ENCODE data around the gene GPATCH8. TPM values are rescaled to one million over a fixed set of nuclear protein-coding genes. Genes with fewer than 3 reads are reported as not detected.

The GPATCH8 gene
- total and polyA plus RNA-seq, 7 experiments from 2014 or later = 40.2 to 88.5 (median 67.6) TPM

GRCh38 chr17:44384281-44384822 lies 118.9 kb downstream of the GPATCH8 start:
- Mint-ChIP-seq H3K4me1 (peaks cover 5 to 12% (median 7%) of the 10 kb centered on the region in 7 donors), H3K4me3 (peak overlapping the region in 9 of 10 donors; percentile 53 to 83 (median 71)), H3K9me3 (peaks cover 0 to 3% (median 0%) of the 10 kb centered on the region in 11 donors), H3K27ac (peak overlapping the region in 1 of 9 donors; percentile 23), H3K36me3 (peaks cover 0 to 3% (median 0%) of the 10 kb centered on the region in 5 donors), H3K27me3 (peaks cover 4 to 31% (median 10%) of the 10 kb centered on the region in 5 donors)
- intact Hi-C loops (cut with micrococcal nuclease) = loop anchor here in 1 of 2 donors (2.0 kb wide), 1 partner anchor 40 kb away; the partner anchor contains the start of gene GRN
- no peak for ATAC-seq
- Histone ChIP-seq H3K9me3 (ENCODE audit: control insufficient read depth in 2 of 3, low read length in 3 of 3) (no peaks in the 10 kb centered on the region), H3K36me3 (ENCODE audit: control insufficient read depth in 2 of 3, insufficient read depth in 3 of 3, low read length in 3 of 3) (no peaks in the 10 kb centered on the region), H3K4me1 (ENCODE audit: control insufficient read depth in 2 of 2, insufficient read depth in 2 of 2, low read length in 2 of 2) (peaks cover 4 to 7% of the 10 kb centered on the region in 2 donors), H3K4me3 (ENCODE audit: low read length) (no peak overlapping the region), H3K27ac (ENCODE audit: low read depth, low read length) (no peak overlapping the region), H3K27me3 (ENCODE audit: control insufficient read depth in 2 of 2, insufficient read depth in 2 of 2, low read length in 2 of 2) (no peaks in the 10 kb centered on the region)
- POLR2A ChIA-PET = interaction anchor here (1.0 kb wide), 1 partner anchor 900 kb away, joined by 3 read pairs; the partner anchor contains the start of gene DHX8
- DNase-seq = no peak
- CTCF ChIA-PET = no interaction called here

GRCh38 chr17:44383861-44384260 lies 119.3 kb downstream of the GPATCH8 start:
- CTCF ChIA-PET = no interaction called here

GRCh38 chr17:44383363-44383762 lies 119.8 kb downstream of the GPATCH8 start:
- Mint-ChIP-seq H3K4me3 (peak overlapping the region in 2 of 10 donors; percentile 9 to 17), H3K27ac (peak overlapping the region in 1 of 9 donors; percentile 23), H3K4me1 (peaks cover 5 to 12% (median 7%) of the 10 kb centered on the region in 7 donors), H3K27me3 (peaks cover 4 to 31% (median 5%) of the 10 kb centered on the region in 5 donors), H3K9me3 (peaks cover 0 to 3% (median 0%) of the 10 kb centered on the region in 11 donors), H3K36me3 (peaks cover 0 to 1% (median 0%) of the 10 kb centered on the region in 5 donors)
- DNase-seq (no peak), ATAC-seq (no peak)
- Histone ChIP-seq H3K4me3 (ENCODE audit: low read length) (no peak overlapping the region), H3K9me3 (ENCODE audit: control insufficient read depth in 2 of 3, low read length in 3 of 3) (no peaks in the 10 kb centered on the region), H3K4me1 (ENCODE audit: control insufficient read depth in 2 of 2, insufficient read depth in 2 of 2, low read length in 2 of 2) (peaks cover 4 to 7% of the 10 kb centered on the region in 2 donors), H3K27me3 (ENCODE audit: control insufficient read depth in 2 of 2, insufficient read depth in 2 of 2, low read length in 2 of 2) (no peaks in the 10 kb centered on the region), H3K27ac (ENCODE audit: low read depth, low read length) (no peak overlapping the region), H3K36me3 (ENCODE audit: control insufficient read depth in 2 of 3, insufficient read depth in 3 of 3, low read length in 3 of 3) (no peaks in the 10 kb centered on the region)
- ChIA-PET POLR2A (no interaction called here), CTCF (no interaction called here)
- intact Hi-C loops (cut with micrococcal nuclease) = no loop called here

More at GRCh38 chr17:44383861-44384260, 119.3 kb downstream of the GPATCH8 start:
- H3K9me3 ChIP-seq (ENCODE audit: control insufficient read depth in 2 of 3, low read length in 3 of 3) = no peaks in the 10 kb centered on the region
- Mint-ChIP-seq H3K27ac (no peak overlapping the region), H3K9me3 (peaks cover 0 to 3% (median 0%) of the 10 kb centered on the region in 11 donors), H3K27me3 (peaks cover 4 to 31% (median 5%) of the 10 kb centered on the region in 5 donors), H3K4me3 (peak overlapping the region in 1 of 10 donors; percentile 13), H3K36me3 (peaks cover 0 to 2% (median 0%) of the 10 kb centered on the region in 5 donors), H3K4me1 (peaks cover 5 to 12% (median 7%) of the 10 kb centered on the region in 7 donors)
- no peak overlapping the region for H3K27ac ChIP-seq (ENCODE audit: low read depth, low read length)
- no peaks in the 10 kb centered on the region for H3K36me3 ChIP-seq (ENCODE audit: control insufficient read depth in 2 of 3, insufficient read depth in 3 of 3, low read length in 3 of 3)
- no peaks in the 10 kb centered on the region for H3K27me3 ChIP-seq (ENCODE audit: control insufficient read depth in 2 of 2, insufficient read depth in 2 of 2, low read length in 2 of 2)
- ATAC-seq (no peak), DNase-seq (no peak)
- POLR2A ChIA-PET = no interaction called here
- no peak overlapping the region for H3K4me3 ChIP-seq (ENCODE audit: low read length)
- peaks cover 4 to 7% of the 10 kb centered on the region in 2 donors for H3K4me1 ChIP-seq (ENCODE audit: control insufficient read depth in 2 of 2, insufficient read depth in 2 of 2, low read length in 2 of 2)
- intact Hi-C loops (cut with micrococcal nuclease) = loop anchor here in 1 of 2 donors (2.0 kb wide), 1 partner anchor 39 kb away; the partner anchor contains the start of gene GRN

GRCh38 chr17:44382917-44383316 lies 120.3 kb downstream of the GPATCH8 start:
- no peaks in the 10 kb centered on the region for H3K27me3 ChIP-seq (ENCODE audit: control insufficient read depth in 2 of 2, insufficient read depth in 2 of 2, low read length in 2 of 2)
- Mint-ChIP-seq H3K27ac (peak overlapping the region in 1 of 9 donors; percentile 23), H3K36me3 (peaks cover 0 to 1% (median 0%) of the 10 kb centered on the region in 5 donors), H3K9me3 (peaks cover 0 to 2% (median 0%) of the 10 kb centered on the region in 11 donors), H3K27me3 (peaks cover 4 to 30% (median 5%) of the 10 kb centered on the region in 5 donors), H3K4me3 (no peak overlapping the region), H3K4me1 (peaks cover 5 to 12% (median 7%) of the 10 kb centered on the region in 7 donors)
- DNase-seq (no peak), ATAC-seq (no peak)
- H3K36me3 ChIP-seq (ENCODE audit: control insufficient read depth in 2 of 3, insufficient read depth in 3 of 3, low read length in 3 of 3) = no peaks in the 10 kb centered on the region
- H3K27ac ChIP-seq (ENCODE audit: low read depth, low read length) = no peak overlapping the region
- intact Hi-C loops (cut with micrococcal nuclease) = no loop called here
- H3K4me3 ChIP-seq (ENCODE audit: low read length) = no peak overlapping the region
- POLR2A ChIA-PET = no interaction called here
- no peaks in the 10 kb centered on the region for H3K9me3 ChIP-seq (ENCODE audit: control insufficient read depth in 2 of 3, low read length in 3 of 3)
- H3K4me1 ChIP-seq (ENCODE audit: control insufficient read depth in 2 of 2, insufficient read depth in 2 of 2, low read length in 2 of 2) = peaks cover 4 to 7% of the 10 kb centered on the region in 2 donors
- CTCF ChIA-PET = no interaction called here

- CTCF ChIA-PET = no interaction called here
- Mint-ChIP-seq H3K27me3 (peaks cover 4 to 27% (median 5%) of the 10 kb centered on the region in 5 donors), H3K4me1 (peaks cover 5 to 12% (median 7%) of the 10 kb centered on the region in 7 donors), H3K4me3 (no peak overlapping the region), H3K36me3 (no peaks in the 10 kb centered on the region), H3K9me3 (no peaks in the 10 kb centered on the region), H3K27ac (peak overlapping the region in 1 of 9 donors; percentile 2)
- no peaks in the 10 kb centered on the region for H3K27me3 ChIP-seq (ENCODE audit: control insufficient read depth in 2 of 2, insufficient read depth in 2 of 2, low read length in 2 of 2)
- ATAC-seq (no peak), DNase-seq (no peak)
- intact Hi-C loops (cut with micrococcal nuclease) = no loop called here
- no peak overlapping the region for H3K4me3 ChIP-seq (ENCODE audit: low read length)
- no peak overlapping the region for H3K27ac ChIP-seq (ENCODE audit: low read depth, low read length)
- no peaks in the 10 kb centered on the region for H3K36me3 ChIP-seq (ENCODE audit: control insufficient read depth in 2 of 3, insufficient read depth in 3 of 3, low read length in 3 of 3)
- no peaks in the 10 kb centered on the region for H3K9me3 ChIP-seq (ENCODE audit: control insufficient read depth in 2 of 3, low read length in 3 of 3)
- peaks cover 4 to 7% of the 10 kb centered on the region in 2 donors for H3K4me1 ChIP-seq (ENCODE audit: control insufficient read depth in 2 of 2, insufficient read depth in 2 of 2, low read length in 2 of 2)
- POLR2A ChIA-PET = interaction anchor here (0.6 kb wide), 1 partner anchor 209 kb away, joined by 3 read pairs; no protein-coding TSS in a partner anchor
These were observed 121.3 kb downstream of the GPATCH8 start for GRCh38 chr17:44381810-44382305.

GRCh38 chr17:44380767-44381166 lies 122.4 kb downstream of the GPATCH8 start:
- Mint-ChIP-seq H3K27ac (no peak overlapping the region), H3K36me3 (no peaks in the 10 kb centered on the region), H3K9me3 (no peaks in the 10 kb centered on the region), H3K27me3 (peaks cover 0 to 21% (median 5%) of the 10 kb centered on the region in 5 donors), H3K4me3 (no peak overlapping the region), H3K4me1 (peaks cover 0 to 7% (median 0%) of the 10 kb centered on the region in 7 donors)
- ChIA-PET POLR2A (interaction anchor here (1.4 kb wide), 1 partner anchor 9 kb away, joined by 4 read pairs; the partner anchor contains the start of gene ITGA2B), CTCF (interaction anchor here (0.8 kb wide), 1 partner anchor 10 kb away, joined by 3 read pairs; no protein-coding TSS in a partner anchor)
- no peak overlapping the region for H3K27ac ChIP-seq (ENCODE audit: low read depth, low read length)
- no peaks in the 10 kb centered on the region for H3K27me3 ChIP-seq (ENCODE audit: control insufficient read depth in 2 of 2, insufficient read depth in 2 of 2, low read length in 2 of 2)
- peaks cover 2% of the 10 kb centered on the region in 2 donors for H3K4me1 ChIP-seq (ENCODE audit: control insufficient read depth in 2 of 2, insufficient read depth in 2 of 2, low read length in 2 of 2)
- DNase-seq (no peak), ATAC-seq (no peak)
- intact Hi-C loops (cut with micrococcal nuclease) = no loop called here
- no peaks in the 10 kb centered on the region for H3K9me3 ChIP-seq (ENCODE audit: control insufficient read depth in 2 of 3, low read length in 3 of 3)
- H3K36me3 ChIP-seq (ENCODE audit: control insufficient read depth in 2 of 3, insufficient read depth in 3 of 3, low read length in 3 of 3) = no peaks in the 10 kb centered on the region
- H3K4me3 ChIP-seq (ENCODE audit: low read length) = no peak overlapping the region
